H1 (cell line): ENCODE results near the gene POLR1F. TPM values are rescaled to one million over a fixed set of nuclear protein-coding genes. Genes with fewer than 3 reads are reported as not detected.

Experiments used
- ATF2 ChIP-seq: IDR thresholded peaks from 2 replicates; pipeline ENCODE4 v1.6.1; 2012; ENCODE audit warnings: low read length, inconsistent platforms
- polyA plus RNA-seq, 7 experiments: library from polyadenylated mRNA; depleted of rRNA in 3 of 7; stranded (reverse) in 5 of 7; unstranded in 2 of 7; fragments of >200 nt in 5 of 7; fragments of 200-250 nt in 2 of 7; gene quantifications; 1 replicate in 5 of 7; 2 replicates in 1 of 7; 4 replicates in 1 of 7; pipeline versions ENCODE4 v1.2.1 to v1.2.3, GENCODE V29; 2011 to 2013; ENCODE audit warnings: missing spikeins in 2 of 7, mixed read lengths in 2 of 7
- total RNA-seq: library from RNA; stranded (reverse); fragmentation: NEBNext Ultra II Directional; extraction: Animal tissue kit (Norgen Biotek cat#: 25700); gene quantifications from 2 replicates; pipeline ENCODE4 v1.2.1, GENCODE V29; 2021
- TF ChIP-seq, protein P1 (sequence below): IDR thresholded peaks from 2 replicates; pipeline ENCODE4 v1.6.1; 2011; ENCODE audit warnings: low read length, improper control_type of control experiment

POLR1F gene
- total and polyA plus RNA-seq, 2 of the 8 experiments (the other 6 are each of a cell fraction or from before 2014, with no cell fraction given): 11.2 to 24.6 TPM

DNA sequence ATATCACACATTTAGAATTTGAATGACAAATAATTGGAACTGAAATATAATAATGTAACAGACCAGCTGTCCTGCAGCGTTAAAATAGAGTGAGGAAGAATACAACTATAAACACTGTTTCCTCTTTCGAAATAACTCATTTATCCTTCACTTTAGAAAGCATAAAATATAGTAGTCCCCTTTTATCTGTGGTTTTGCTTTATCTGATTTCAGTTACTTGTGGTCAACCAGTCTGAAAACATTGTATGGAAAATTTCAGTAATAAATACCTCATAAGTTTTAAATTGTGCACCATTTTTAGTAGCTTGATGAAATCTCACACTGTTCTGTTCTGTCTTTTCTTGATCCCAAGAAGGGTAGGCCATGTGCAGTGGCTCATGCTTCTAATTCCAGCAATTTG lies 31.7 kb downstream of the POLR1F start (continued):
- no peak for TF ChIP-seq ATF2
- TF ChIP-seq, protein P1, sequence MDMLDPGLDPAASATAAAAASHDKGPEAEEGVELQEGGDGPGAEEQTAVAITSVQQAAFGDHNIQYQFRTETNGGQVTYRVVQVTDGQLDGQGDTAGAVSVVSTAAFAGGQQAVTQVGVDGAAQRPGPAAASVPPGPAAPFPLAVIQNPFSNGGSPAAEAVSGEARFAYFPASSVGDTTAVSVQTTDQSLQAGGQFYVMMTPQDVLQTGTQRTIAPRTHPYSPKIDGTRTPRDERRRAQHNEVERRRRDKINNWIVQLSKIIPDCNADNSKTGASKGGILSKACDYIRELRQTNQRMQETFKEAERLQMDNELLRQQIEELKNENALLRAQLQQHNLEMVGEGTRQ: no peak
